HCT116 (cell line): Measurements from ENCODE around the gene EXD3.

ENCODE experiments used
- CTCF ChIP-seq, 3 experiments: fragments of 200-600 bp in 1 of 3; sonication (generic) in 1 of 3; IDR thresholded peaks in 2 of 3; conservative IDR thresholded peaks in 1 of 3; 2 replicates each; pipeline ENCODE4 v1.5.1; 2012 to 2017; ENCODE audit warnings: low read depth in 2 of 3, low read length in 2 of 3, antibody characterized with exemption in 1 of 3, borderline replicate concordance in 1 of 3, control low read depth in 1 of 3, mild to moderate bottlenecking in 1 of 3, mixed read lengths in 1 of 3, mixed run types in 1 of 3, moderate library complexity in 1 of 3; ENCODE audit not compliant: insufficient read depth in 1 of 3
- JUND ChIP-seq: IDR thresholded peaks from 2 replicates; pipeline ENCODE4 v1.6.1; 2012
- POLR2A ChIP-seq: IDR thresholded peaks from 2 replicates; pipeline ENCODE4 v1.7.0; 2011; ENCODE audit warnings: borderline replicate concordance; ENCODE audit not compliant: insufficient read depth, insufficient read length; ENCODE audit errors: extremely low read depth
- SP1 ChIP-seq: IDR thresholded peaks from 2 replicates; pipeline ENCODE4 v1.6.1; 2012; ENCODE audit warnings: low read depth

- TF ChIP-seq CTCF (IDR thresholded peaks at IDR 0.05 in 2 of 3, conservative IDR thresholded peaks at IDR 0.05 in 1 of 3; ENCODE audit: borderline replicate concordance in 1 of 3, insufficient read depth in 1 of 3, low read depth in 2 of 3, low read length in 2 of 3) = no peak
- no peak for TF ChIP-seq SP1
- TF ChIP-seq POLR2A = no peak
- no peak for TF ChIP-seq JUND
Measured at GRCh38 chr9:137306850-137307254, 116.1 kb downstream of the EXD3 start.
